HG02623 (cell line): ENCODE results near the gene IQCB1.
A peak's percentile ranks its signal among the peaks of the same experiment; 100 is the strongest.
"Not testable (repeated sequence)": the region's sequence is repeated elsewhere in the genome, so short reads cannot be mapped to it uniquely, and the experiment has no call there.

Experiments
- ATAC-seq: cut with Tn5 transposase; IDR thresholded peaks from one replicate; pipeline ENCODE4 v1.9.1; 2021; ENCODE audit warnings: moderate library complexity; ENCODE audit not compliant: unreplicated experiment

Gene IQCB1

DNA sequence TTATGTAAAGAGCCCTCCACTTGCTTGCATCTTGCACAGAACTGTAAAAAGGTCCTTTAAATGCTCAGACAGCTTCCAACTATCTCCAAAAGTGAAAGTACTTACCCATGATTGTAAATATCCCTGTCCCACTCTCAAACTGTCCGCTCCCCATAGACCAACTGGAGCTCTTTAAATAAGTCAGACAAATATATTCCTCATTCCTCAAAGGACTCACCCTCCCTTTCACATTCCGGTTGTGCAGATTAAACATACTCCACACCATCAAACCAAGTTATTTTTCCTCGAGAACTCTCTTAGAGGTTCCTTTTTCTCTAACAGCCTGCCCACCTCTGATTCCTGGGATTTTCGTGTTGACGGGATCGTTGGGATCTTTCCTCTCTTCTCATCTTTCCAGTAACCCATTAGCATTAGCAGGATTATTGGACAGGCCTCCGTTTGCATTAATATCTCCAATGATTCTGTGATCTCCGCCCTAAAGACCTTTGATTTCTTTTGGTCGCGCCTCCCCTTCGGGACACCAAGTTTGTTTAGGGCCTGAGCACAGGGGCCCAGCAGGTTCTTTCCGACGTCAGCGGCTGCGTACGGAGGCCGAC, 86.1 kb downstream of the IQCB1 start:
- peak; percentile 15 for ATAC-seq

DNA sequence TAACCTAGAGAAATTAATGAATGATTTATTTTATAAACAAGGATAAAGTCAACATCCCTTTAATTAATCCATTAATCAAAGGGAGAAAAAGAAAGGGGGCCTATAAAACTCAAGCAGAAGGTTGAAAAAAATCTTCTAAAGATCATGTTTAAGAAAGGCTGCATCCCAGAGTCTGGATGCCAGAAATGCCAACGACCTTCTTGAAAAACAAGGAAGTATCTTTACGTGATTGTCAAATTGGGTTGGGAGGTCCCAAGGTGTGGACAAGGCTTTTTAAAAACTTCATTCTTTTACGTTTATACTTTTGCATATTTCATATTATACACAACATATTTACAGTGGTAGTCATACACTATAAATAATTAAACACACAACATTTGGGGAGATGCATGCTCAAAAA, 86.9 kb downstream of the IQCB1 start:
- no peak for ATAC-seq

- not testable (repeated sequence) for ATAC-seq
These were observed 91.8 kb downstream of the IQCB1 start for GRCh38 chr3:121743106-121743505.

- no peak for ATAC-seq
These were observed 94.0 kb downstream of the IQCB1 start for GRCh38 chr3:121740896-121741295.

DNA sequence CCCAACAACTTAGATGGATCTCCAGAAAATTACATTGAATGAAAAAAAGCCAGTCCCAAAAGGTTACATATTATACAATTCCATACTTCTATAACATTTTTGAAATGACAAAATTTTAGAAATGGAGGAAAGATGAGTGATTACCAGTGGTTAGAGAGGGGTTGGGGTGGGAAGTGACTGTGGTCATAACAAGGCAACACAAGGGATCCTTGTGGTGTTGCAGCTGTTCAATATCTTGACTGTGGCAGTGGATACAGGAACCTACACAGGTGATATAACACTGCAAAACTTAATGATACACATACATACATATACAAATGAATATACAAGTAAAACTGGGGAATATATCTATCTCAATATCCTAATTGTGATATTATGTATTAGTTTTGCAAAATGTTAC, 95.0 kb downstream of the IQCB1 start:
- ATAC-seq: no peak

GRCh38 chr3:121737644-121738043, 97.2 kb downstream of the IQCB1 start:
- ATAC-seq: no peak

- no peak for ATAC-seq
These were observed 98.7 kb downstream of the IQCB1 start for GRCh38 chr3:121736112-121736511.

GRCh38 chr3:121735047-121735696, 99.7 kb downstream of the IQCB1 start:
- peak; percentile 95 for ATAC-seq

DNA sequence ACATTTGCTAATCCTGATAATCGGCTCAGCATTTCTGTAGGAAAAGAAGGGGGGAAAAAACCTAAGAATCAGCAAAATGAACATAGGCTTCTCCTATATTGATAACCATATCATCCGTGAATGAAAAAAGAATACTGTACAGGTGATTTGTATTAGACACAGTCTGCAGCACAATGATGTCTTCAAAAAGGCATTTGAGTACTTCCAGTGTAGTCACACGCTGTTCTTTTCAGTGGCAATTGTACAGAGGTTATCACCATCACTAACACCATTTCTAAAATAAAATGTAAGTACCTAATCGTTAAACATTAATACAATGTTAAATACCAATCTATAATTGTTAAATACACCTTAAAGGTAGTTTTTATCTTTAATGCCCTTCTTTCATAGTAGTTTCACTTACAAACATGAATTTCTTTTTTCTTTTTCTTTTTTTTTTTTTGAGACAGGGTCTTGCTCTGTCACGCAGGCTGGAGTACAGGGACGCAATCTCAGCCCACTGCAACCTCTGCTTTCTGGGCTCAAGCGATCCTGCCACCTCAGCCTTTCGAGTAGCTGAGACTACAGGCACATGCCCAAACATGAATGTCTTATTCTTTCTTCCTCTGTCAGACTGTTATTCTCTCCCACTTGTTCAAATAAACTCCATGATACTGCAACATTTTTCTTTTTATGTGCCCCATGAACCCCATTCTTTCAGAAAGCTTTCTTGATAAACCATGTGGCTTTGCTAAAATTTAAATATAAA, 103.7 kb downstream of the IQCB1 start:
- no peak for ATAC-seq

DNA sequence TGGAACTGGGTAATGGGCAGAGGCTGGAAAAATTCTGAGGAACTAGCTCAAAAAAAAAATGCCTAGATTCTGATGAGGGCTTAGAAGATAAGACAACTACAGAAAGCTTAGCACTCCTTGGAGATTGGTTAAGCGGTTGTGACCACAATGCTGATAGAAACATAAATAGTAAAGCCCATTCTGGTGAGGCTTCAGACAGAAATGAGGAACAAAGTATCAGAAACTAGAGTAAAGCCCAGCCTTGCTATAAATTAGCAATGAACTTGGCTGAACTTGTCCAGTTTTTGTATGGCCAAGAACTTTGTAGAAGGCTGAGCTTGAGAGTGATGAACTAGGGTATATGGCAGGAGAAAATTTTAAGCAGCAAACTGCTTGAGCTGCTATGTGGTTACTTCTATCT, 110.7 kb downstream of the IQCB1 start:
- peak; percentile 92 for ATAC-seq

DNA sequence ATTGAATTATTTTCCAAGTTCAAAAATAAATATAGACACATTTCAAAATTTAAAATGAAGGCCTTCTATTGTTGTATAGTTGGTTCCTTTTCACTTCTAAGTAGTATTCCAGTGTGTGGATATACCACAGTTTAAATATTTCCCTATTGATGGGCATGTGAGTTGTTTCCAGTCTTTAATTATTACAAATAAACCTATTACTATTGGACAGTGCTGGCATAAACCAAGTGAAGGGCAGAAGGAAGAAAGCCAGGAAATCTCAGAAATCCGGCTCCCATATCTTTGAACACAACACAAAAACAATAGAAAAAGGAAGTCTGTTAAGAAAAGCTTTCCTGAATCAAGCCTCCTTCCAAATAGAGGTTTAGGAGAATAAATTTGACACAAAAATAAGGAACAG, 111.4 kb downstream of the IQCB1 start:
- no peak for ATAC-seq

GRCh38 chr3:121722411-121722810, 112.4 kb downstream of the IQCB1 start:
- ATAC-seq: no peak

DNA sequence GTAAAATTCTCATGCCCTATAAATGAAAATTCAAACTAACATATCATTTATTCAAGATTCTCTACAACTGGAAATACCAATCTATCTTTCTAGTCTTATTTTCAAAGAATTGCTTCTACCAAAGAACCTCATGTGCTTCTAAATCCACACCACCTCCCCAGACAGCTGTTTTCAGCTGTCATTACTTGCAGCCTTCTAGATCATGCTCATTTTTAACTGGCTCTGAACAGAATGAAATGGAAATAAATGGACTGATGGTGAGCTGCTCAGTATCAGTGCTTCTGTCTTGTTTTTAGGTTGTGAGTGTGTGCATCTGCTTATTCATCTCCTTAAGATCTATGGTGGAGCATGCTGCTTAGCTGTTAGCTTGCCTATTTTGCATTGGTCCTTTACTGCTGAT, 114.7 kb downstream of the IQCB1 start:
- no peak for ATAC-seq
